IgD-negative memory B cell (primary cell): ENCODE measurements around the gene TEKTIP1. TPM values are rescaled to one million over a fixed set of nuclear protein-coding genes. Genes with fewer than 3 reads are reported as not detected.
"Not testable (repeated sequence)": the region's sequence is repeated elsewhere in the genome, so short reads cannot be mapped to it uniquely, and the experiment has no call there.

ENCODE experiments used
- H3K27ac Mint-ChIP-seq, 3 donors: one replicate each; pipeline ENCODE4 v1.8.0; 2020 to 2022; ENCODE audit warnings: mild to moderate bottlenecking in 3 of 3, mixed read lengths in 3 of 3, moderate library complexity in 1 of 3
- H3K27me3 Mint-ChIP-seq: one replicate; pipeline ENCODE4 v1.8.0; 2021; ENCODE audit warnings: mixed read lengths
- H3K36me3 Mint-ChIP-seq: one replicate; pipeline ENCODE4 v1.8.0; 2020; ENCODE audit warnings: mild to moderate bottlenecking, mixed read lengths
- H3K4me1 Mint-ChIP-seq, 3 donors: one replicate each; pipeline ENCODE4 v1.8.0; 2020 to 2022; ENCODE audit warnings: mixed read lengths in 3 of 3, mild to moderate bottlenecking in 1 of 3
- H3K4me3 Mint-ChIP-seq, 4 donors: one replicate each; pipeline ENCODE4 v1.8.0; 2020 to 2022; ENCODE audit warnings: mild to moderate bottlenecking in 4 of 4, mixed read lengths in 4 of 4, moderate library complexity in 3 of 4
- H3K9me3 Mint-ChIP-seq, 3 donors: one replicate each; pipeline ENCODE4 v1.8.0; 2020 to 2021; ENCODE audit warnings: mixed read lengths in 3 of 3, mild to moderate bottlenecking in 1 of 3
- polyA plus RNA-seq: library from polyadenylated mRNA; unstranded; fragments of 300-500 nt; fragmentation: Illumina TruSeq; gene quantifications from one replicate; pipeline ENCODE4 v1.2.3, GENCODE V29; 2021

The TEKTIP1 gene
- polyA plus RNA-seq, 1 donor from 2014 or later, result not detected

GRCh38 chr19:3584036-3584802 lies 45.2 kb downstream of the TEKTIP1 start:
- not testable (repeated sequence) for H3K4me1 Mint-ChIP-seq, H3K9me3 Mint-ChIP-seq, H3K27ac Mint-ChIP-seq, H3K4me3 Mint-ChIP-seq, H3K27me3 Mint-ChIP-seq, H3K36me3 Mint-ChIP-seq

GRCh38 chr19:3585301-3586126 lies 46.5 kb downstream of the TEKTIP1 start, which contains the start of gene GIPC3:
TSS of gene GIPC3 (plus strand) at chr19:3585478. CDS start at chr19:3585598, 120 bp downstream.
- H3K4me1 Mint-ChIP-seq, result no peaks in the 10 kb centered on the region
- H3K27me3 Mint-ChIP-seq, result peaks cover 4% of the 10 kb centered on the region
- H3K36me3 Mint-ChIP-seq, result peaks cover 2% of the 10 kb centered on the region
- H3K9me3 Mint-ChIP-seq, result no peaks in the 10 kb centered on the region
- peak within 1 kb of the TSS in 1 of 4 donors; percentile 37 for H3K4me3 Mint-ChIP-seq
- H3K27ac Mint-ChIP-seq, result no peak within 1 kb of the TSS

GRCh38 chr19:3586127-3586626 lies 47.2 kb downstream of the TEKTIP1 start:
- Mint-ChIP-seq H3K4me3 (peak overlapping the region in 1 of 4 donors; percentile 37), H3K27ac (no peak overlapping the region), H3K4me1 (no peaks in the 10 kb centered on the region)

GRCh38 chr19:3586707-3587346 lies 47.9 kb downstream of the TEKTIP1 start:
- H3K36me3 Mint-ChIP-seq, result no peaks in the 10 kb centered on the region
- no peaks in the 10 kb centered on the region for H3K4me1 Mint-ChIP-seq
- H3K27ac Mint-ChIP-seq, result no peak overlapping the region
- peaks cover 4% of the 10 kb centered on the region for H3K27me3 Mint-ChIP-seq
- H3K4me3 Mint-ChIP-seq, result peak overlapping the region in 1 of 4 donors; percentile 17
- no peaks in the 10 kb centered on the region for H3K9me3 Mint-ChIP-seq

More at GRCh38 chr19:3586127-3586626, 47.2 kb downstream of the TEKTIP1 start:
- no peaks in the 10 kb centered on the region for H3K36me3 Mint-ChIP-seq
- no peaks in the 10 kb centered on the region for H3K9me3 Mint-ChIP-seq
- peaks cover 4% of the 10 kb centered on the region for H3K27me3 Mint-ChIP-seq

- no peaks in the 10 kb centered on the region for H3K36me3 Mint-ChIP-seq
- H3K4me3 Mint-ChIP-seq, result no peak overlapping the region
These were observed 50.5 kb downstream of the TEKTIP1 start for GRCh38 chr19:3589439-3589838.

GRCh38 chr19:3589949-3590348 lies 51.0 kb downstream of the TEKTIP1 start:
- Mint-ChIP-seq H3K4me3 (no peak overlapping the region), H3K9me3 (no peaks in the 10 kb centered on the region), H3K27me3 (peaks cover 3% of the 10 kb centered on the region), H3K36me3 (no peaks in the 10 kb centered on the region), H3K4me1 (no peaks in the 10 kb centered on the region), H3K27ac (no peak overlapping the region)

More at GRCh38 chr19:3589439-3589838, 50.5 kb downstream of the TEKTIP1 start:
- H3K27me3 Mint-ChIP-seq, result peaks cover 3% of the 10 kb centered on the region
- H3K9me3 Mint-ChIP-seq, result no peaks in the 10 kb centered on the region
- no peak overlapping the region for H3K27ac Mint-ChIP-seq
- no peaks in the 10 kb centered on the region for H3K4me1 Mint-ChIP-seq

GRCh38 chr19:3590991-3591659 lies 52.2 kb downstream of the TEKTIP1 start:
- no peaks in the 10 kb centered on the region for H3K4me1 Mint-ChIP-seq
- H3K27ac Mint-ChIP-seq, result no peak overlapping the region
- H3K4me3 Mint-ChIP-seq, result no peak overlapping the region

GRCh38 chr19:3591876-3592613 lies 53.1 kb downstream of the TEKTIP1 start:
- Mint-ChIP-seq H3K27me3 (peaks cover 3% of the 10 kb centered on the region), H3K27ac (no peak overlapping the region), H3K9me3 (no peaks in the 10 kb centered on the region)

More at GRCh38 chr19:3590991-3591659, 52.2 kb downstream of the TEKTIP1 start:
- Mint-ChIP-seq H3K27me3 (peaks cover 3% of the 10 kb centered on the region), H3K36me3 (no peaks in the 10 kb centered on the region), H3K9me3 (no peaks in the 10 kb centered on the region)

GRCh38 chr19:3593156-3593555 lies 54.2 kb downstream of the TEKTIP1 start:
- Mint-ChIP-seq H3K27ac (no peak overlapping the region), H3K4me3 (no peak overlapping the region), H3K9me3 (no peaks in the 10 kb centered on the region), H3K4me1 (no peaks in the 10 kb centered on the region), H3K36me3 (no peaks in the 10 kb centered on the region), H3K27me3 (peaks cover 1% of the 10 kb centered on the region)

More at GRCh38 chr19:3591876-3592613, 53.1 kb downstream of the TEKTIP1 start:
- Mint-ChIP-seq H3K4me3 (no peak overlapping the region), H3K4me1 (no peaks in the 10 kb centered on the region), H3K36me3 (no peaks in the 10 kb centered on the region)

Other genes with a start within 250 kb of the TEKTIP1 start
- 12.8 TPM for gene NFIC, start 172.6 kb upstream of the TEKTIP1 start, polyA plus RNA-seq
- not detected for gene SMIM24, start 58.6 kb upstream of the TEKTIP1 start, polyA plus RNA-seq
- gene SMIM44, start 55.7 kb upstream of the TEKTIP1 start, polyA plus RNA-seq, result not detected
- gene DOHH, start 38.5 kb upstream of the TEKTIP1 start, polyA plus RNA-seq, result 16.3 TPM
- gene FZR1, start 32.9 kb upstream of the TEKTIP1 start, polyA plus RNA-seq, result 19.2 TPM
- 51.9 TPM for gene MFSD12, start 18.4 kb downstream of the TEKTIP1 start, polyA plus RNA-seq
- 49.3 TPM for gene HMG20B, start 33.8 kb downstream of the TEKTIP1 start, polyA plus RNA-seq
- gene GIPC3, start 46.3 kb downstream of the TEKTIP1 start, polyA plus RNA-seq, result not detected
- 3.3 TPM for gene TBXA2R, start 67.7 kb downstream of the TEKTIP1 start, polyA plus RNA-seq
- 20.6 TPM for gene CACTIN, start 87.6 kb downstream of the TEKTIP1 start, polyA plus RNA-seq
- 11.5 TPM for gene PIP5K1C, start 161.3 kb downstream of the TEKTIP1 start, polyA plus RNA-seq
- gene TJP3, start 169.2 kb downstream of the TEKTIP1 start, polyA plus RNA-seq, result 4.9 TPM
- gene APBA3, start 222.5 kb downstream of the TEKTIP1 start, polyA plus RNA-seq, result 36.9 TPM
- gene MRPL54, start 223.5 kb downstream of the TEKTIP1 start, polyA plus RNA-seq, result 138 TPM
- gene RAX2, start 233.1 kb downstream of the TEKTIP1 start, polyA plus RNA-seq, result not detected
- 5.9 TPM for gene MATK, start 247.2 kb downstream of the TEKTIP1 start, polyA plus RNA-seq